ENCODE results near the gene MRPS17.

MRPS17 gene

DNA sequence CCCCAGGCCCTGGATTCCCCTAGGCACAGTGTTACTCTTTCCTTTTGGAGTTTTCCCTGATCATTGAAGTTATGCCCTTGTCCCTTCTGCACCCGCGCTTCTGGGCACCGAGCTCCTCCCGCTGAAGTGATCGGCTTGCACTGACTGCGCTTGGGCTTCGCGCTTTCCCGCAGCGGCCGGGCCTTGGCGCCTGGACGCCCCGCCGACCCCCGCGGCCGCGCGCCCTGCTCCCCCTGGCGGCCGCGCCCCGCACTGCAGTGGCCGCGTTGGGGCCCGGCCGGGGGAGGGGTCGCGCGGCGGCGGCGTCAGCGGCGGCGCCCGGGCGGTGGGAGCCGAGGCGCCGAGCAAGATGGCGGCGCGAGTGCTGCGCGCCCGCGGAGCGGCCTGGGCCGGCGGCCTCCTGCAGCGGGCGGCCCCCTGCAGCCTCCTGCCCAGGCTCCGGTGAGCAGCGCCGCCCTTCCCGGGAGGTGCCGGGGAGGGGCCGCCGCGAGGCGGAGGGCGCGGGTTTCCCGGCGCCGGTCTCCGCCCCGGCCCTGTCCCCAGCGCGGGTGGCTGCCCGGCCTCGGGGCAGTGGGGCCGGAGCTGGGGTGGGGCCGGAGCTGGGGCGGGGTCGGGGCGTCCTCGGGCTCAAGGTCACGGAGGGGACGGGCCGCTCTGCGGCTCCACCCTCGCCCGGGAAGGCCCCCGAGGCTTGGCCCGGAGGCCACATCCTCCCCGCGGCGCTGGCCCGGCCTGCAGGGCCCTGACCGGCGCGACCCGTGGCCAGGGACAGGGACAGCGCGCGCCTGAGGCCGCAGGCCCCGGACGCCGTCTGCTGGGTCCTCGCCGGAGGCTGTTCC lies 12.8 kb downstream of the MRPS17 start, which contains the start of gene NIPSNAP2:
Gene NIPSNAP2 (plus strand): TSS at position 325 of the 839 bp plus-strand sequence. CDS start 25 bp downstream, at position 350.
- peak; percentile 68 for TF ChIP-seq CTCF (IDR thresholded peaks at IDR 0.05; ENCODE audit: insufficient read depth, low read depth, low read length, missing control alignments)
- peak; percentile 84 for DNase-seq (ENCODE audit: low read depth)
- peak within 1 kb of the TSS; percentile 90 for H3K4me3 ChIP-seq (ENCODE audit: low read depth, low read length)

- peak overlapping the region; percentile 90 for H3K4me3 ChIP-seq (ENCODE audit: low read depth, low read length)
- DNase-seq (ENCODE audit: low read depth) = no peak
- no peak for TF ChIP-seq CTCF (IDR thresholded peaks at IDR 0.05; ENCODE audit: insufficient read depth, low read depth, low read length, missing control alignments)
These were observed 13.4 kb downstream of the MRPS17 start for GRCh38 chr7:55965100-55965470.

- no peak overlapping the region for H3K4me3 ChIP-seq (ENCODE audit: low read depth, low read length)
- no peak for TF ChIP-seq CTCF (IDR thresholded peaks at IDR 0.05; ENCODE audit: insufficient read depth, low read depth, low read length, missing control alignments)
- no peak for DNase-seq (ENCODE audit: low read depth)
These were observed 14.2 kb downstream of the MRPS17 start for GRCh38 chr7:55965805-55966421.

DNA sequence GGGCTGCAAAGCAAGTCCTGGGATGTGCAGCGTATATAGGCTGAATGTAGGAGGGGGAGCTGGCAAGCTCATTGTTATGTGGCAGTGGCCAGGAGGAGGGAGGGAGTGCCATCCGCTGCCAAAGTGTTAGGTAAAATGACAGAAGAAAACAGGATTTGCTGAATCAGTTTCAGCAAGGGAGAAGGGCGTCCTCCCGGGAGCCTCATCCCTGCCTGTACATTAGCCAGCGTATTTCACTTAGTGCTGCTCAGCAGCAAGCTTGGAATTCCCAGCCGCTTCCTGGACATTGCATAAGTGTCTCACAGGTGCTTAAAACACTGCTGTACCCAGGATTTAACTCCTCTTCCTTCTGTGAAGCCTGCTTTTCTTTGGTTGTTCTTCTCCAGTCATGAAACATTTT lies 15.2 kb downstream of the MRPS17 start:
- TF ChIP-seq CTCF (IDR thresholded peaks at IDR 0.05; ENCODE audit: insufficient read depth, low read depth, low read length, missing control alignments) = no peak
- DNase-seq (ENCODE audit: low read depth) = no peak
- H3K4me3 ChIP-seq (ENCODE audit: low read depth, low read length) = no peak overlapping the region

GRCh38 chr7:55969391-55969790 lies 17.7 kb downstream of the MRPS17 start:
- no peak overlapping the region for H3K4me3 ChIP-seq (ENCODE audit: low read depth, low read length)
- TF ChIP-seq CTCF (IDR thresholded peaks at IDR 0.05; ENCODE audit: insufficient read depth, low read depth, low read length, missing control alignments) = no peak
- DNase-seq (ENCODE audit: low read depth) = no peak

- no peak overlapping the region for H3K4me3 ChIP-seq (ENCODE audit: low read depth, low read length)
- DNase-seq (ENCODE audit: low read depth) = no peak
- no peak for TF ChIP-seq CTCF (IDR thresholded peaks at IDR 0.05; ENCODE audit: insufficient read depth, low read depth, low read length, missing control alignments)
These were observed 18.9 kb downstream of the MRPS17 start for GRCh38 chr7:55970561-55970960.
